CD1c-positive myeloid dendritic cell (primary cell): ENCODE measurements around the gene PCSK5.
A peak's percentile ranks its signal among the peaks of the same experiment; 100 is the strongest.

Experiments
- DNase-seq: peaks from one replicate; pipeline ENCODE4 v3.0.0-alpha.2; 2016; ENCODE audit errors: extremely low spot score

Gene PCSK5

DNA sequence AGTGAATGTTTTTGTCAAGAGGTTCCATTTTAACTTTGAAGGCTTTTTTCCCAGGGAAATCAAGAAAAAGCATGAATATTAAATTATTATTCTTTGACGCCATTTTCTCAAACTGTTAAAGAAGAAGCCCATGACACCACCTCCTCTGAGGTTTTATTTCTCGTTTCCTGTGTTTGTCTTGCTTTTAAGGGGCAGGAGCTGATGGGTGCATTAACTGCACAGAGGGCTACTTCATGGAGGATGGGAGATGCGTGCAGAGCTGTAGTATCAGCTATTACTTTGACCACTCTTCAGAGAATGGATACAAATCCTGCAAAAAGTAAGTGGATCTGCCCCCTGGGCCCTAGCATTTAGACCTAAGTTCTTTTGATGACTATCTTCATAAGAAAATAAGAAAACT, 298.4 kb downstream of the PCSK5 start:
- DNase-seq: no peak

DNA sequence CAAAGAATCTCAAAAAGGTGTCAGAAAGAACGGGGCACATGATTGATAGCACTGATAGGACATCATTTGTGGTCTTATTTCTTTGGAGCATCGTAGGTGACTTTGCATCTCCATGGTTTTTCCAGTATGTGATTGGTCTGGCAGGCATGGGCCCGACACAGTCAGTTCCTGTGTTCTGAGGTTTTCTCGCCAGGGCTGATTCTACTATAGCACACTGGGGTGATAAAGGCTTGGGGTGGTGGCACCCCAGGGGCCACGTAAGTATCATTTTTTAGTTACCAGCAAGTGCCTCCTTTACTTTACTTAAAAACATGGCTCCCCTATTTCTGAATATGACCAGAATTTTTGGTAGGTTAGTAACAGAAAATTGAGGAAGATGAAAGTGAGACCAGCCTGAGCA, 301.0 kb downstream of the PCSK5 start:
- no peak for DNase-seq

DNA sequence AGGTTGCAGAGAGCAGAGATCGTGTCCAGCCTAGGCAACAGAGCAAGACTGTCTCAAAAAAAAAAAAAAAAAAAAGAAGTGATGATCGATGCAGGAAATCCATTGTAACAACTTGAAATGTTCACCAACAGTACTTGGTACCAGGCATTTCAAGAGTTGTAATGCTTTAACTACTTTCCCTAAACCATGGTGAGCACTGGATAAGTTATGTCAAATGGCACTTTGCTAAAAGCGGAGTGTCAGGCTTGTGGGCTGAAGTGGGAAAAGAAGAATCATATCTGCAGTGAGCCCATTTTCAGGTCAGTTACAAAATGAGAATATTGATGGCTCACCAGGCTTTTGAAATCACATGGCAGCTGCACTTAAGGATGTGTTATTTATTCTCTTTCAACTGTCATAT, 301.5 kb downstream of the PCSK5 start:
- no peak for DNase-seq

DNA sequence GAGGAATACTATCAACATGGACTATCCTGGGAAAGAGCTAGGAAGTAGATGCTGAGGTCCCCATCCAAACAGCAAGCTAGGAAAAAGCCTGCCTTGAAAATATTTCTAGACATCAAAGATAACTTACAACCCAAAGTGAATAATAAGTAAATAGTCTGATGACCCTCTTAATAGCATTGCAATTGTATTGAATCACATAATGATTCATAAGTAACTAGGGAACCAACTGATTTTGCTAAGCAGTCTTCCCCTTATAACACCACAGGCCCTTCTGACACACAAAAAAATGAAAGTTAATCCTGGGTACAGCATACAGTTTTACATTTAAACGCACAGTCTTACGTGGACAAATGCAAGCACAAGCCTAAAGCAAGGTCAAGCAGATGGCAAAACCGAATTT, 304.4 kb downstream of the PCSK5 start:
- DNase-seq: no peak

DNA sequence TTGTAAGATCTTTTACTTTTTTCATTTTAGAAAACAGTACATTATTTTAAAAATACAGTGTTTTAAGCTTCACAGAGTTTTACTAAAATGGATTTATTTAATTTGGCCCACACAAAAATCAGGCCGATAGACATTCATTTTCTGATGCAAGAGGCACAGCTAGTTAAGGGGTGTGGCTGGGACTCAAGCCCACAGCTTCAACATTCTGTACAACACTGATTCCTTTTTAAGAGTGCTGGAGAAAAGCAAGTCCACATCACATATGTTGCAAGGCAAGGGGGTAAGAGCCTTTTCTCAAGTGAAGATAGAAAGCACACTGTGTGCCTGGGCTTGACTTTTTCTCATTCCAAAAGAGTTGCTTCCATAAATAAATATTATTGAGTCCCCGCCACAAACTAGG, 307.9 kb downstream of the PCSK5 start:
- DNase-seq: no peak

DNA sequence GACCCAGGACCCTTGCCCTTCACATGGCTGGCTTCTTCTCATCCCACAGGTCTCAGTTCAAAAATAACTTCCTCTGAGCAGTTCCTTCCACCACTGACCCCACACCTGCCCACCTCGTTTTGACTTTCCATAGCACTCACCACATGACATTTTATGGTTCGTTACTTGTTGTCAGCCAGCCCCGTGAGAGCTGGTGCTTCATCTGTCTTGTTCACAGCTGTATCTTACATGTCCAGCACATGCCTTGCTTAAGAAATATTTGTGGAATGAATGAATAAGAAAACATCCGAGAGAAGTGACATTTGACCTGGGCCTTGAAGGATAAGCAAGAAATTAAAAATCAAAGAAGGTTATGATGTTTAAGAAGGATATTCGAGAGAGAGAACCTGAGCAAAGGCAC, 309.8 kb downstream of the PCSK5 start:
- no peak for DNase-seq

DNA sequence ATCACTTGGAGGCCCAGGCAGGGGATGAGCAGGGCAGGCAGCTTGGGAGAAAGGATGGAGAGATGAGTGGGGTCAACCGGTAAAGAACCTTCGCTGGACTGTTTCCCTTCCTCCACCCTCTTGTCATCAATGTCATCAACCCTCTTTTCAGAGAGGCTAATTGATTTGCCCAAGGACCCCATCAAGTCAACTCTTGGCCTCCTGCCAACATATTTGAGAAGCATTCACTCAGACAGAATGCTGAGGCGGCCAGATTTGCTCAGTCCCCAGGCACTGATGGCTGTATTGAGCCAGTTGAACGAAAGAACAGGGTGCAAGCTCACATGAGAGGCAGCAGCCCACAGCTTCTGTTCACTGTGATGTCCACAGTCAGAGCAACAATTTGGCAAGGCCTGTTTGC, 310.3 kb downstream of the PCSK5 start:
- no peak for DNase-seq

DNA sequence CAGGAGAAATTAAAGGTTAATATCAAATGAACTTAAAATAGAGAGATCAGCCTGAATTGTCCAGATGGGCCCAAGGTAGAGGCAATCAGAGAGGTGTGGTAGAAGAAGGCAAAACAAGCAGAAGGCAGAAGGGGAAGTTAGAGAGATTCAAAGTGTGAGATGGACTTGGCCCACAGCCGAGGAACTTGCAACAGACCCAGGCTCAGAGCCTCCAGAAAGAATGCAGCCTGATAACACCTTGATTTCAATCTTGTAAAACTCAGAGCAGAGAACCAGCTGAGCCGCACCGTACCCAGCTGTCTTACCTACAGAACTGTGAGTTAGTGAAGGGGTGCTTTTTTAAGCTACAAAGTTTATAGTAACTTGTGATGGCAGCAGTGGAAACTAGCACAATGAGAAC, 312.9 kb downstream of the PCSK5 start:
- no peak for DNase-seq

DNA sequence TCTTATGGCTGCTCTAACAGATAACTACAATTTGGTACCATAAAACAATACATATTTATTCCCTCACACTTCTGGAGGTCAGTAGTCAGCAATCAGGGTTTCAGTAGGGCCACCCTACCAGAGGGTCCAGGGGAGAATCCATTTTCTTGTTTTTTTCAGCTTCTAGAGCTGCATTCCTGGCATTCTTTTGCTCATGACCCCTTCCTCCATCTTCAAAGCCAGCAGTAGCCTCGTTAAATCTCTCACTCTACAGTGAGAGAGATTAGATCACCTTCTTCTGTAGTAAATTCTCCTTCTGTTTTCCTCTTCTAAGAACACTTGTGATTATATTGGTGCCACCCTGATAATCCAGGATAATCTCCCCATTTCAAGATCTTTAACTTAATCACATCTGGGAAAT, 316.3 kb downstream of the PCSK5 start:
- DNase-seq: no peak

DNA sequence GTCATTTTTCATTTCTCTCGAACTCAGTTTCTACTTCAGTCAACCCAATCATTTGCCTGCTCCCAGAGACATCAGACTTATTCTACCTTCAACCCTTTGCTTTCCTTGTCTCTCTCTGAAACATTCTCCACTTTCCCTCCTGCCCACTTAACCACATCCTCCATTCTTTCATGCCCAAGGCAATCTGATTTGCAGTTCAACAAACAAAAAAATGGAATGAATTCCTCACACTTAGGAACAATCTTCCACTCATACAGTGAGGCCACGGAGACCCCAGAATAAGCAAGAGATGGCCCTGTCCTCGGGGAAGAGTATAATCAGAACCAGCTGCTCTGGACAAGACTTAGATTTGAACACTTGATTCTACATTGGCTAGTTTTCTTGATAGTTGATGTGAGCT, 323.3 kb downstream of the PCSK5 start:
- DNase-seq: no peak

DNA sequence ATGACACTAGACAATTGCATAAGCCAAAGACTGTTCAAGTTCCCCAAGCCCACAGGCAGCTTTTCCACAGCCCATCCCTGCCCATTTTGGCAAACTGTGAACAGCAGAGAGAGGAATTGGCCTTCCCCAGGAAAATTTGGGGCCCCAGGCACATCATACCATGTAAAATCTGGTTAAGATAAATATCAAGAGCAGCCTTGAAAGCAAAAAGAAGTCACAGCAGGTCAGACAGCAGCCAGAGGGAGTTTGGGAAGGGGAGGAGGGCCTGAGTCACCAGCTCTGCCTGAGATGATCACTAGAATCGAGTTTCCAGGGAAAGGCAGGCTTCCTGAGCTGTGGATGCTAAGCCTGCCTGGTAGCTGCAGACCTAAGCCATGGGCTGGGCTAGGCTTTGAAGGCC, 324.6 kb downstream of the PCSK5 start:
- DNase-seq: no peak

DNA sequence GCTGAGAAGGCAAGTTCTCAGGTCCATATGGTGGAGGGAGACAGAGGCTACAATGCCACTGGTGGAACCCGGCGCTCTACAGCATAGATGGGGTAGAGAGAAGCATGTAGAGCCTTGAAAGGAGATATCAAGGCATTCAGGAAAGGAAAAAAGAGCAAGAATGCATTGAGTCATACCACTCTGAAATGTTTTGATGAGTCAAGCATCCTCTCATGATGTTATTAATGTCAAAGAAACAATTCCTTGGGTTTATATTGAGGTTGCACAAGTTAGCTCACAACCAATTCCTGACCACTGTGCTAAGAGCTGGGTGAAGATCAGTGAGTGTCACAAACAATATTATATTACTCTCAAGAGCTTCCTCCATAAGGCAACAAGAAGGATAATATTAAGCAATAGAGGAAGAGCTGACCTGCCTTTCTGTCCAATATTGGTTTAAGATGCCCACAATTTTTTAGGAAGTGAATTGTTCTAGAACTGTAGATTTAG, 325.7 kb downstream of the PCSK5 start:
- peak; percentile 5 for DNase-seq

DNA sequence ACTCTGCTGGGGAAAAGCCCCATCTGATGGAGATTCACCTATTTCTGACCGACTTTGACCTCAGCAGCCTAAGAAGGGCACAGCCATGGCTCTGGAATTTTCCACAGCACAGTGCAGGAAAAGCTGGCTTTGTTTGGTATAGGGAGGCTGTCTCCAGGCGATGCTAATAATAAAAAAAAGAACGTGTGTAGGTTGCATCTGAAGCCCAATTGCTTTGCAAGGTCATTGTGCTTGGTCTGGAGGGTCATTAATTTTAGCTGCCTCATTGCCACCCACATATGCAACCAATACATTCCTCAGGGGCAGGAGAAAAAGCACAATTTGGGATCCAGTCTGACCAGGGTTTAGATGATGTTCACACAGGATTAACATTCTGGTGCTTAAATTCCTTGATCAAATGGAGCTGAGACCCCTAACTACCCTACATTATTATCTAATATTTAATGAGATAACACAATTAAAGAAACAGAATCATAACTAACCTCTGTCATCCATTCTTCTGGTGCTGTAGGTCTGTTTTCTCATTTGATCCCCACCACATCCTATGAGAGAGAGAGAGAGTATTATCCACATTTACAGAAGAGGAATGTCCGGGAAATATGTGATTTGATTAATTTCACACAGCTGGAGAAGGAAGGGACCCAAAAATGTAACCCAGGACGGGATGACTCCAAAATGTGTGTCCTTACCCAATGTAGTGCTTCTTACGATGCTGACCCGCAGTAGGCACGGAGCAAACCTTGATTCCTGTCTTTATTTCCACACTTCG, 327.8 kb downstream of the PCSK5 start:
- no peak for DNase-seq

DNA sequence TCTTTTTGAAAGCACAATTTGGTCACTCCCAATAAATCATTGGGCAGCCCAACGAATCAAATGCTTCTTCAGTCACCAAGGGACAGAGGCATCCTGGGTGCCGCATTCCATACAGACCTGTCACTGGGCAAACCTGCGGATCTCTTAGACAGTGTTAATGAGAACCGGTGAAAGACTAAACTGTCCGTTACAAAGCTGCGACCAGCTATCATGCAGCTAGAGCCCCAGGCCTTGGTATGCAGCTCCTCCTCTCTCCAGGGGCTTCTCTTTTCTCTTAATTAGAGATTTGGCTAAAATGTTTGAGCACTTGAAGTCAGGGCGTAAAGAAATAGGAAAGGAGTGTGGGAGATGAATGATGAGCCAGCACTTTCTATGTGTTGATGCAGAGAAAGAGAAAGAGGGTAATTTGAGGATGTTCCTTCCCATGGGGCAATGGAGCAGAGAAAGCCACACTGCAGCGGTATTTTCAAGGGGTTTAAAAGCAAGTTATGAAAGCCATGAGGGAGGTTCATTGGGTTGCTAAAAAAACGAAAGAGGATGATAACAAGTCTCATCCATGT, 328.5 kb downstream of the PCSK5 start:
- no peak for DNase-seq

DNA sequence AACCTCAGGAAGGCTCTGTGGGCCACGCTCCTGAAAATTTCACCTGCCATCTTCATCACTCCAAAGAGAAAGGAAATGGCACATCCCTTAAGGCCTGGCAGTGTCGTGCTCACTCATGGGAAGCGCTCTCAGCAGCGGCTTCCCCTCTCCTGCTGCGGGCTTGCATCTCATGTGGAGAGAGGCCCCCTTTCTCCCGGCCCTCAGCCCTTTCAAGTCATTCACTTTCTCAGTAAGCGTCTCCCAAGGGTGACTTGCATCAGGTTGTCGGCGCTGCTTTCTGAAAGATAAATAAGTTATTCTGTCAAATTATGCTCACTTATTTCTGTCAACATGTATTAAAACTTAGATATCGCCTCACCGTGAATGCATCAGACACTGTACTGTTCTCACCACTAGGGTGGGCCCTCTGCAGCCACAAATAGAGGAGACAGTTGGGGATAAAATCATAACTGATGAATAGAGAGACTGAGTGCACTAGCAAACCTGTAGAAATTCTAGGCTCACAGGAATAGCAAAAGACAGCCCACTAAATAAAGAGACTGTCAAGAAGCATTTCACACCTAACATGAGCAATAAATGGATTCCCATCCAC, 329.2 kb downstream of the PCSK5 start:
- no peak for DNase-seq

DNA sequence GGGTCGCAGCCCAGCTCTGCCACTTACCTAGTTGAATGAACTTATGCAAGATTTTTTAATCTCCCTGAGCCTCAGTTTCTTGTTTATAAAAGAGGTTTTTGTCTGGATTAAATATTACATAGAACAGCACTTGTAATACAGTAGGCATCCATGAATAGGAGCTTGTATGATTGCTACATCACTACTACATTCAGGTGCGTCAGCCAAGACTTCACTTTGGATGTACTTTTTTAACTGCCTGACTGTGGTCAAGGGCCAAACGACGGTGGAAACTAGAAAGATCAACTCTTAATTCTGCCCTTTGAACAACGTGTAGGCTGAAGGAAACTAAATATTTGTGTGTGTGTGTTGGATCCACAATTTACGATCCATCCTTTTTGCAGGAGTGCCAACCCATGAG, 330.9 kb downstream of the PCSK5 start:
- no peak for DNase-seq

DNA sequence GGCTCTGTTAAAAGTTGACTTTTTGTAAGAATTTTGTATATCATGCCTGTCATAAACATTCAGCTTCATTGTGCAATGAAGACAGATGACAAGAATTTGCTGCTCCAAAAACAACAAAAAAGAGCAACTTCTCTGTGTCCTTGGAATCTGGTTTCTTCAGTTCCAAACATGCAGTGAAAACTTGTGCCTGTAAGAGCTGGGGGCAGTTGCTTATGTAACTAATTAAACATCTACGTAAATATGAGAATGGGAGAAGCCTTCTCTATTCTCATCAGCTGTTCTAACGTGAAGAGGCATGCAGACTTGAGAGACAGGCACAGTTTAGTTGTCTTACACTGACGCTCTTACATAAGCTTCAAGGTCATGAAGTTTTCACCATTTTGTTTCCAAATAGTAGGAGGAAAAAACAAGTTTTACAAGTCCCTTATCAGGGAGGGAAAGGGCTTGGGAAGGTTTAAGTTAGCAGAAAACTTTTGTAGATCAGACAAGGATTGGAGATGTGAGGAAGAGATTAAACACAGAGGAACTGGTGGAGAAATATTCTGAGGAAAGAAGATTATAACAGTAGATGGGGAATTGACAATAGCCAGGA, 333.4 kb downstream of the PCSK5 start:
- no peak for DNase-seq

DNA sequence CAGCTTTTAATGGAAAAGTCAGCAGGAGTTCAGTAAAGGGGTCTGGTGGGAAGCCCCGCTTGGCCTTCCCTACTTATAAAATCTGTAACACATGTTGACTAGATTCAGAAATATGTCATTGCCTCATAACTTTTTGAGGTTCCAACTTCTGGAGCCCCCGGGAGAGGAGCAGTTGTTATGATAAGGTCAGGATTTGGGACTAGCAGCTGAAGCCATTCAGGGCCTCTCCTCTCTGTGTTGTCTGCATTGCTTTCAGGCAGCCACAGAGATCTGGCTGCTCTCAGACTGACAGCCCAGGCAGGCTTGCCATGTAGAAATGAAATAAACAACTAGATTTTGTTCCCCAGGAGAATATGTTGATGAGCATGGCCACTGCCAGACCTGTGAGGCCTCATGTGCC, 336.7 kb downstream of the PCSK5 start:
- no peak for DNase-seq

DNA sequence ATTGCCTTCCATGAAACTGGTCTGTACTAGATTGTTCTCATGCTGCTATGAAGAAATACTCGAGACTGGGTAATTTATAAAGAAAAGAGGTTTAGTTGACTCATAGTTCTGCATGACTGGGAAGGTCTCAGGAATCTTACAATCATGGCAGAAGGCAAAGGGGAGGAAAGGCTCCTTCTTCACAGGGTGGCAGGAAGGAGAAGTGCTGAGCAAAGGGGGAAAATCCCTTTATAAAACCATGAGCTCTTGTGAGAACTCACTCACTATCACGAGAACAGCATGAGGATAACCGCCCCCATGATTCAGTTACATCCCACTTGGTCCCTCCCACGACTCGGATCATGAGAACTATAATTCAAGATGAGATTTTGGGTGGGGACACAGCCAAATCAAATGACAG, 340.5 kb downstream of the PCSK5 start:
- peak; percentile 18 for DNase-seq

DNA sequence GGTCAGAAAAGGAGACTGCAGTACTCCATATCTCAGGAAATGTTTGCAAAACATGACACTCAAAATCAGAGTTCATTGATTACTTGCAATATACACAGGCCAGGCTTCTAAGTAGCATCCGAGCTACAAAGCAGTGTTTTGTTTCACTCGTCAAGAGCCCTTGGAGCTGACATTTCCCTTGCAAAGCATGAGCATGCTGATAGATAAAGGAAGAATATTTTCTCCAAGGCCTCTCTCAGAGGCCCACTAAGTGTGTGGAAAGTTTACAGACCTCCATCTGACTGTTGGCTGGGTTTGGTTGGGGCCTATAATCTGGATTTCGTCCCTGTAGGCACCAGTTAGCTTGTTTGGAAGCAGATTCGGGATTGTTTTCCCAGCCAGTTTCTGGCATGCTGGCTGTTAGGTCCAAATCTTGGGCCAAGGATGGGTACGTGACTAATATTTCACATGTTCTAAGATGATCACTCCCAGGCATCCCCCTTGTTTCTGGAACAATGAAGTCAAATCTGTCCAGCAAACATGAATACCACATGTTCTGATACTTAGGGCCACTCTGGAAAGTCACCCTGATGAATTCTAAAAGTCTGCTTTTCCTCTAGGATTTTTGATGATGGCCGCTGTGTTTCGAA, 342.5 kb downstream of the PCSK5 start:
- DNase-seq: no peak

DNA sequence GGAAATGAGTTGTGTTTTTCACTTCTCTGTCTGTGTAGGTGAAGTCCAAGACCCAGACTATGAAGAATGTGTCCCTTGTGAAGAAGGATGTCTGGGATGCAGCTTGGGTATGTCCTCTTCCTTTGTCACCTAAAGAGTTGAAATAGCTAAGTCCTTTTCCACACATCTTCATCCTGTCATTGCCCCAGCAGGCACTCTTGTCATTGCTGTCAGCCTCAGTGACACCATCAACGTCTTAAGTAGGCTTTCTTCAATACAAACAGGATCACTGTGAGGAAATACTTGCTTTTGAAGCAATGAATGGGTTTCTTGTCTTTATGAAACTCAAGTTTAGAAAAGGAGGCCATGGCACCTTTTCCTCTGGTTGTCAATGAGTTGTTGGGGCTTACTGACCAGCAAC, 350.1 kb downstream of the PCSK5 start:
- DNase-seq: no peak

DNA sequence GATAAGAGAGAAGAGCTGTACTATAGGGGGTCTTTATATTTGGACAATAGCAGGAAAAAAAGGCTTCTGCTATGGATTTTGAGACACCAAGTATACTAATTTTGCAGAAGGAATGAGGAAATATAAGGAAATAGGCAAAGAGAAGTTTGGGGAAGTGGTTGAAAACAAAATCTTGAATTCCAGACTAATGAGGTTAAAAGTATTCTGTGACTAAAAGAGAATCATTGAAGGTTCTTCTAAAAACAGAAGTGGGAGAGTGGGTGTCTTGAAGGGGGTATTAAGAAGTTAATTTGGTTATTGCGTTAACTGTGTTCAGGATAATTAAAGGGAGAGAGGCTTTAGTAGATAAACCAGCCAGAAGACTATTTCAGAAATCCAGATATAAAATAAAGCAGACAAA, 355.0 kb downstream of the PCSK5 start:
- DNase-seq: peak; percentile 67

DNA sequence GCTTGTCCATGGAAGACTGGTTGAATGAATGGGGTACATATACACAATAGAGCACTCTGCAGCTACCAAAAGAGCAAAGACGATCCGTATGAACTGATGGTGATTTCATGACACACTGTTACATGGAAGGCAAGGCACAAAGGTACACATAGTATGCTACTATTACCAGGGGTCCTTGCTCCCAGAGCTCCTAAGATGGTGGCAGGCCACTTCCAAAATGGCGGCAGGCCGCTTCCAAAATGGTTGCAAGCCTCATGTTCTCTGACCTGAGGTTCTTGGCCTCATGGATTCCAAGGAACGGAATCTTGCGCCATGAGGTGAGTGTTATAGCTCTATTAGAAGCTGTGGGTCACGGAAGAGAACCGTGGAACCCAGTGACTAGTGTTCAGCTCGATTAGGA, 356.2 kb downstream of the PCSK5 start:
- DNase-seq: no peak
